ENCODE measurements around the gene KRT84. TPM values are rescaled to one million over a fixed set of nuclear protein-coding genes. Genes with fewer than 3 reads are reported as not detected.

Gene KRT84
- total RNA-seq, 1 experiment from 2014 or later, result not detected

DNA sequence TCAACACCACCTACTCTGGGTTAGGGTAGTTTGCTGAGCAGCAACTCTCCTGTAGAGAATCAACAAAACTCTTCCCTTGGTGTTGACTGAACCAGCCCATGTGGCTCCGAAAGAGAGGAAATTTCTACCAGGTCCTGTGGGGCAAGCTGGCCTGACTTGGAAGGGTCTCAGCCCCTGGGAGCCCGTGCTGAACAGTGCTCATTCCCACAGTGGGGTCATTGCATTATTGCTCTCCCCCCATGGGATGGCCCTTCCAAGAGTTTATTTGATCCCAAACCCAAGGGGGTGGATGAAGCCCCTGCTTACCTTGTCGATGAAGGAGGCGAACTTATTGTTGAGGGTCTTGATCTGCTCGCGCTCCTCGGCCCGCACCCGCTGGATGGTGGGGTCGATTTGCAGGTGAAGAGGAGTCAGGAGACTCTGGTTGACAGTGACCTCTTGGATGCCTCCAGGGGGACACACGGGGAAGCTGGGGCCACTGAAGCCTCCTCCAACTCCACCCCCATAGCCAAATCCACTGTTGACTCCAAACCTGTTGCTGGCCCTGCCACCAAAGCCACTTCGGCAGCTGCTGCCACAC, 48.1 kb upstream of the KRT84 start:
- no TSS peak for BruUV-seq (replicated peaks)
- intact Hi-C loops (cut with micrococcal nuclease), result no loop called here
- CTCF ChIA-PET, result interaction anchor here (0.5 kb wide), 1 partner anchor 41 kb away, joined by 3 read pairs; no protein-coding TSS in a partner anchor
- no peak for DNase-seq (ENCODE audit: unreplicated experiment)
- Mint-ChIP-seq H3K4me3 (ENCODE audit: unreplicated experiment) (no peak overlapping the region), H3K36me3 (ENCODE audit: insufficient read depth, unreplicated experiment) (no peaks in the 10 kb centered on the region), H3K27ac (ENCODE audit: low read depth, unreplicated experiment) (no peak overlapping the region), H3K27me3 (ENCODE audit: insufficient read depth, unreplicated experiment) (peaks cover 37% of the 10 kb centered on the region), H3K9me3 (ENCODE audit: unreplicated experiment) (no peaks in the 10 kb centered on the region), H3K4me1 (ENCODE audit: insufficient read depth, unreplicated experiment) (peaks cover 22% of the 10 kb centered on the region)
- POLR2A ChIA-PET, result no interaction called here
- no peak for TF ChIP-seq CTCF (IDR thresholded peaks at IDR 0.05; ENCODE audit: unreplicated experiment)

DNA sequence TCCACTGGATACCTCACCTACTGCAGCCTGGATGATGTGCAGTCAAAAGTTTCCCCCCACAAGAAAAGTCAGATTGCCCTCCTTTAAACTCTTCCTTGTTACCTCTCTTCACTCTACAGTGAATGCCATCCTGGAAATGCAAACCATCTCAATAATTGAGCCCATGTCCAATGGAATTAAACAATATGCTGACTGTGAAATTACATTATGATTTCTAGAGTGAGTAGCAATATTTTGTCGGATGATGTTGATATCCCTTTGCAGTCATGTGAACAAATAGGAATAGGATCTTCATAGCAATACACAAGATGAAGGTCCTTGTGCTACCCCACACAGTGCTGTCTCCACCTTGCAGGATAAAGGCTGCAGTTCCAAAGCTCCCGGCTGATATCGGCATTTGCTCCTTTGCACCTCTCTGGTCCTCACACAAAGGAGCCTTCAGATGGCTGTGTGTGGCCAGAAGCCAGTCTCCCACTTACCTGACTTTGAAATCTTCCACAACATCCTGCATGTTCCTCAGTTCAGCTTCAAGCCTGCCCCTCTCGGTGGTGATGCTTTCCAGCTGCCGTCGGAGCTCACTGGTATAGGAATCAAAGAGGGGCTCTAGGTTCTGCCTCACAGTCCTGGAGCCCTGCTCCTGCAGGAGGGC, 47.2 kb upstream of the KRT84 start:
- no TSS peak for BruUV-seq (replicated peaks)
- CTCF ChIA-PET, result no interaction called here
- Mint-ChIP-seq H3K36me3 (ENCODE audit: insufficient read depth, unreplicated experiment) (no peaks in the 10 kb centered on the region), H3K27me3 (ENCODE audit: insufficient read depth, unreplicated experiment) (peaks cover 42% of the 10 kb centered on the region), H3K4me1 (ENCODE audit: insufficient read depth, unreplicated experiment) (peaks cover 19% of the 10 kb centered on the region), H3K9me3 (ENCODE audit: unreplicated experiment) (no peaks in the 10 kb centered on the region), H3K27ac (ENCODE audit: low read depth, unreplicated experiment) (no peak overlapping the region), H3K4me3 (ENCODE audit: unreplicated experiment) (no peak overlapping the region)
- intact Hi-C loops (cut with micrococcal nuclease), result no loop called here
- no peak for TF ChIP-seq CTCF (IDR thresholded peaks at IDR 0.05; ENCODE audit: unreplicated experiment)
- no peak for DNase-seq (ENCODE audit: unreplicated experiment)
- POLR2A ChIA-PET, result interaction anchor here (1.3 kb wide), 1 partner anchor 53 kb away, joined by 5 read pairs; no protein-coding TSS in a partner anchor

GRCh38 chr12:52428121-52428520, 42.7 kb upstream of the KRT84 start:
- no peak for DNase-seq (ENCODE audit: unreplicated experiment)
- no peak for TF ChIP-seq CTCF (IDR thresholded peaks at IDR 0.05; ENCODE audit: unreplicated experiment)
- ChIA-PET CTCF (interaction anchor here (0.5 to 2.0 kb wide), 3 partner anchors 48 to 183 kb away, joined by 3 to 13 read pairs (median 3); no protein-coding TSS in a partner anchor), POLR2A (interaction anchor here (1.3 to 1.8 kb wide), 2 partner anchors 11 to 84 kb away, joined by 3 to 4 read pairs; no protein-coding TSS in a partner anchor)
- no peak overlapping the region for H3K4me3 Mint-ChIP-seq (ENCODE audit: unreplicated experiment)
- intact Hi-C loops (cut with micrococcal nuclease), result no loop called here
- H3K27me3 Mint-ChIP-seq (ENCODE audit: insufficient read depth, unreplicated experiment), result peaks cover 42% of the 10 kb centered on the region
- no peaks in the 10 kb centered on the region for H3K4me1 Mint-ChIP-seq (ENCODE audit: insufficient read depth, unreplicated experiment)
- no peaks in the 10 kb centered on the region for H3K36me3 Mint-ChIP-seq (ENCODE audit: insufficient read depth, unreplicated experiment)
- BruUV-seq (replicated peaks), result no TSS peak
- no peak overlapping the region for H3K27ac Mint-ChIP-seq (ENCODE audit: low read depth, unreplicated experiment)
- no peaks in the 10 kb centered on the region for H3K9me3 Mint-ChIP-seq (ENCODE audit: unreplicated experiment)

GRCh38 chr12:52427083-52427482, 41.6 kb upstream of the KRT84 start:
- H3K4me1 Mint-ChIP-seq (ENCODE audit: insufficient read depth, unreplicated experiment), result no peaks in the 10 kb centered on the region
- H3K27ac Mint-ChIP-seq (ENCODE audit: low read depth, unreplicated experiment), result no peak overlapping the region
- no peaks in the 10 kb centered on the region for H3K9me3 Mint-ChIP-seq (ENCODE audit: unreplicated experiment)
- no TSS peak for BruUV-seq (replicated peaks)
- POLR2A ChIA-PET, result interaction anchor here (1.1 to 1.3 kb wide), 3 partner anchors 8 to 93 kb away, joined by 3 to 4 read pairs (median 3); partner anchors contain the start of gene KRT5
- no peak for TF ChIP-seq CTCF (IDR thresholded peaks at IDR 0.05; ENCODE audit: unreplicated experiment)
- intact Hi-C loops (cut with micrococcal nuclease), result no loop called here
- CTCF ChIA-PET, result interaction anchor here (0.7 to 2.0 kb wide), 4 partner anchors 8 to 269 kb away, joined by 3 to 13 read pairs (median 3); no protein-coding TSS in a partner anchor
- no peaks in the 10 kb centered on the region for H3K36me3 Mint-ChIP-seq (ENCODE audit: insufficient read depth, unreplicated experiment)
- H3K4me3 Mint-ChIP-seq (ENCODE audit: unreplicated experiment), result no peak overlapping the region
- H3K27me3 Mint-ChIP-seq (ENCODE audit: insufficient read depth, unreplicated experiment), result peaks cover 32% of the 10 kb centered on the region
- peak; percentile 35 for DNase-seq (ENCODE audit: unreplicated experiment)

Data from MCF 10A (cell line).